Islet of Langerhans (tissue), 1 donor: ENCODE measurements around the gene NPFFR1.
"Not testable (repeated sequence)": the region's sequence is repeated elsewhere in the genome, so short reads cannot be mapped to it uniquely, and the experiment has no call there.

Experiments used
- FAIRE-seq: peaks from one replicate; lab custom pipeline; 2011; peaks lifted over from hg19 to GRCh38; lab: Jason Lieb, UNC

NPFFR1 gene

DNA sequence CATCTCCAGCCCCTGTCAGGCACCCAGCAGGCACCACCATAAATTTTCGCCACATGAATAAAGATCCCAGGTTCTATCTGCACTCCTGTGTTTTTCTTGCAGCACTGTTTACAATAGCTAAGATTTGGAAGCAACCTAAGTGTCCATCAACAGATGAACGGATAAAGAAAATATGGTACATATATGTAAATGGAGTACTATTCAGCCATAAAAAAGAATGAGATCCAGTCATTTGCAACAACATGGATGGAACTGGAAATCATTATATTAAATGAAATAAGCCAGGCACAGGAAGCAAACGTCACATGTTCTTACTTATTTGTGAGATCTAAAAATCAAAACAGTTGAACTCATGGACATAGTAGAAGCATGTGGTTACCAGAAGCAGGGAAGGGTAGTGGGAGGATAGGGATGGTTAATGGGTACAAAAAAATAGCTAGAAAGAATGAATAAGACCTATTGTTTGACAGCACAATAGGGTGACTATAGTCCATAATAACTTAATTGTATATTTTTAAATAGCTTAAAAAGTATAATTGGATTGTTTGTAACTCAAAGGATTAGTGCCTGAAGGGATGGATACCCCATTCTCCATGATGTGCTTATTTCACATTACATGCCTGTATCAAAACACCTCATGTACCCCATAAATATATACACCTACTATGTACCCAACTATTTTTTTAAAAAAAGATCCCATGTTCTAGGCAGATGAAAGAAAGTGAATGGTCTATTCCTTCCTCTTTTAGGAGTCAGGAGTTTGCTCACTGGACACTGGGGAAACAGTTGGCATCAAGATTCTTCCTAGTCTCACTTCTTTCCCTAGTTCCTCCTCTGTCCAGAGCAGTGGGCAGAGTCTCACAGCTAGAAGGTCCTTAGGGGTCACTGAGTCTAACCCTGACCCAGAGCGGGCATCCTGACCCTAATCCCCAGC is 1.0 kb upstream of the NPFFR1 start:
- FAIRE-seq = peak; percentile 58

DNA sequence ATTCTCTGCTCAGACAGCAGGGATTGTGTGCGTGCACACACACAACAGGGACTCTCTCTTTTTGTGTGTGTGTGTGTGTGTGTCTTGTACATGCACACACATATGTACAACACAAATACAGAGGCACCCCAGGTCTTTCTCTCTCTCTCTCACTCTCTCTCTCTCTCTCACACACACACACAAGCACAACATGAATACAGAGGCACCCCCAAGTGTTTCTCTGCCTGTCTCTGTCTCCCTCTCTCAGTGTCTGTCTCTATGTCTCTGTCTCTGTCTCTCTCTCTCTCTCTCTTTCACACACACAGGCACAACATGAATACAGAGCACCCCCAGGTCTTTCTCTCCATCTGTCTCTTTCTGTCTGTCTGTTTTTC is 746 bp downstream of the NPFFR1 start:
- no peak for FAIRE-seq

DNA sequence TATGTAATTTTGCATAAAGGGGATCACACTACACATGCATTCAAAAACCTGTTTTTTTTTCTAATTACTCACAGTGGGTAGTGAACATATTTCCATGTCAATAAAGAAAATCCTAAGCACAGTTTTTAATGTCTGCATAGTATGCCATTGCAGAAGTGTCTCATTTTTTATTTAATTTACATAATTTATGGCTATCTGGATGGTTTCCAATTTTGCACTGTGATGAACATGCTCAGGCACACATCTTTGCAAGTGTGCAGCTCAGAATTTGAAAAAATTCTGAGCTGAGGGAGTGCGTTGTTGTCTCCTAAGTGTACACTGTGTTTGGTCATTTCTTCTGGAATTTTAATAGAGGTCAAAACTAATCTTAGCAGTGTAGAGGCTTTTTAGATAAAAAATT is 2.2 kb downstream of the NPFFR1 start:
- no peak for FAIRE-seq

DNA sequence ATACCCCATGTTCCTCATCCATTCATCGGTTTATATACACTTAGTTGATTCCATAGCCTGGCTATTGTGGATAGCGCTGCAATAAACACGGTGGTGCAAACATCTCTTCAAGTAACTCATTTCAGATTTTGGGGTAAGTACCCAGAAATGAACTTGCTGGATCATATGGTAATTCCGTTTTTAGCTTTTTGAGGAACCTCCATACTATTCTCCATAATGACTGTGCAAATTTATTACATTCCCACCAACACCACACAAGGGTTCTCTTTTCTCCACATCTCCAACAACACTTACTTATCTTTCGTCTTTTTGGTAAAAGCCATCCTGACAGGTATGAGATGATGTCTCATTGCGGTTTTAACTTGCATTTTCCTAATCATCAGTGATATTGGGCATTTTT is 3.7 kb downstream of the NPFFR1 start:
- FAIRE-seq = no peak

DNA sequence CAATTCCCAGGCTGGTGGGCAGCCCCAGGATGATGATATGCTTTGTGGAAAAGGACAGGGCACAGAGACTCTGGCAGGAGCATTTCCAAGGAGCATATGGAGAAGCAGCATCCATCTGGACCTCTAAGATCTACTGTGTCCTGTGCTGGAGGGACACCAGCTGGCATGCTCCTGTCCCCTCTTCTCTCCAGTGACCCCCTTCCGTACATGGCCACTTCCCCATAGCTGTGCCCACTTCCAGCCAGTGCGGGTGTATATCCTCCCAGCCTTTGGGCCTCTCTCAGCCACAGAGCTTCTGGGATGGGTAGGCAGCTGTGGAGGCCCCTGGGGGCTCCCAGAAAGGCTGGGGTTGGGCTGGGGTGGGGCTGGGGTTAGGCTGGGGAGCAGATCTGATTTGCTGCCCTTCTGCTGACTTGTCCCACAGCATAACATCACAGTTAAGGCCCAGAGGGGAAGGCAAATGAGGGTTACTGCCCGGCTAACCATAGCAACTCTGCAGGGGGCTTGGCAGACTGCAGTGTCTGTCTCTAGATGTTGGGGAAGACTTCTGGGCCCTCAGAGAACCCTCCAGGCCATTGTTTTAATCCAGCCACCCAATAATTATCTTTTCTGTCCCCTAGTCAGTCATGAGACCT is 6.3 kb downstream of the NPFFR1 start:
- no peak for FAIRE-seq

DNA sequence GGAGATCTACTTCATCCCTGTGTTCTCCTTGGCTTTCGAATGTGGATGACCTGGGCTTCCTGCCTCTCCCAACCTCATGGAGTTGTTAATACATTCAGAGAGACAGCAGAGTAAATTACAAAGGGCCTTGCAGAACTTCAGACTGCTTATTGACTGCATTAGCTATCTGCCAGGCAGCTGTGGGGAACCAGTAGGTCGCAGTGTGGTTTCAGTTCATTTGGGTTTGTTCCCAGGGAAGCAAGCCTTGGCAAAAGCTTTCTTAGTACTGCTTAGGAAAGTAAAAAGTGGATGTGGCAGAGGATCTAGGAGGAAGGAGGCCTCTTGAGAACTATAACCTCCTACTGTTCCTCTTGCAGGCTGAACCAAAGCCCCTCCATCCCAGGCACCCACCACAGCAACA is 9.2 kb downstream of the NPFFR1 start:
- FAIRE-seq = no peak

DNA sequence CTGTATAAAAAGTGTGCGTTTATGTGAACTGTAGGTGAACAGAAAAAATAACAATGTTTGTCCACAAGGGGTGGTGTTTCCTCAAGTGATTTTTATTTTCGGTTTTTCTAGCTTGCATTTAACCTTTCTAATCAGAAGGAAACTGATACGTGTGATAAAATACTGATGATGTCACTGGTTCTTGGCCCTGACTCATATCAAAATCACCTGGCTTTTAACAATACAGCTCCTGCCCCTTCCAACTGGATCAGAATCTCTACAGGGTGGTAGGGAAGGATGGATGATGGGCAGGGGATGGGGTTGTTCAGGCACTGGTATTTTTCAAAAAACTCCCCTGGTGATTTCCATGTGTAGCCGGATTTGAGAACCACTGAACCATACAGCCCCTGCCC is 10.9 kb downstream of the NPFFR1 start:
- FAIRE-seq = no peak

DNA sequence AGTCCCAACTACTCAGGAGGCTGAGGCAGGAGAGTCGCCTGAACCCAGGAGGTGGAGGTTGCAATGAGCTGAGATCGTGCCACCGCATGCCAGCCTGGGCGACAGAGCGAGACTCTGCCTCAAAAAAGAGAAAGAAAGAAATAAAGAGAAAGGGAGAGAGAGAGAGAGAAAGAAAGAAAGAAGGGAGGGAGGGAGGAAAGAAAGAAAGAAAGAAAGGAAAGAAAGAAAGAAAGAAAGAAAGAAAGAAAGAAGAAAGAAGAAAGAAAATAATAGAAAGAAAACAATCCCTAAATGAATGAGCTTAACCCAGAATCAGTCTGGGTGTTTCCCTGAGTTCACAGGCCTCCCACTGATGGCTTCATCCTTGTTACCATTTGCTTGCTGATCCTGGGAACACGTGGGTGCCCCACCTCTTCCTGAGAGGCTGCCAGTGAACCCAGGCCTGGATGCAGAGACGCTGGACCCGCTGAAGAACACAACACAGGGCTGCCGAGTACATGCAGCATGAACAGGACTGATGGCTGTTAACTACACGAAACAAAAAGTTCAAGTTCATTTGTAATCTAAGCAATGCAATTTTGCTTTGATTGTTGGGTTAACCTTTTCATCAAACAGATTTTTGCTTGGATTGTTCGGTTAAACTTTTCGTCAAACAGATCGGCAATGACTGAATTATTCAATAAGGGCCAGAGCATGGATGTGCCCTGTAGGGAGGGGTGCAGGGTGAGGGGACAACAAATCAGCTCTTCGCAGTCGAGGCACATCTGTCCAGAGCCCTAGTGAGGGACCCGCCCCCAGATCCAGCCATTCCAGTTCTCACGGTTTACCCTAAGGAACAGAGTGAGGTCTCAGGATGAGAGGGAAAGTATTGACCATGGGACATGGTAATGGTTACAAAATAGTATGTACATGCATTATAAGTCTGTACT is 11.5 kb downstream of the NPFFR1 start:
- FAIRE-seq = no peak

DNA sequence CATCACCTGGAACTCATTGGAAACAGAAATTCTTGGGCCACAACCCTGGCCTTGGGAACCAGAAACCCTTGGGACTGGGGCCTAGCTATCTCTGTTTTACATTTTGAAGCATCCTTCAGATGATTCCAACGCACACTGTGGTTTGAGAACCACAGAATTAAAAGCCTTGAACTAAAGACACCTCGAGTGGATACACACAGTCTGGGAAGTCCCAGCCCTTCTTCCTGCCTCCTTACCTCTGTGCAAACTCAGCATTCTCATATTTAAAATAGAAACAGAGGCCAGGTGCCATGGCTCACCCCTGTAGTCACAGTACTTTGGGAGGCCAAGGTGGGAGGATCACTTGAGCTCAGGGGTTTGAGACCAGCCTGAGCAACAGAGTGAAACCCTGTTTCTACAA is 12.9 kb downstream of the NPFFR1 start:
- no peak for FAIRE-seq

DNA sequence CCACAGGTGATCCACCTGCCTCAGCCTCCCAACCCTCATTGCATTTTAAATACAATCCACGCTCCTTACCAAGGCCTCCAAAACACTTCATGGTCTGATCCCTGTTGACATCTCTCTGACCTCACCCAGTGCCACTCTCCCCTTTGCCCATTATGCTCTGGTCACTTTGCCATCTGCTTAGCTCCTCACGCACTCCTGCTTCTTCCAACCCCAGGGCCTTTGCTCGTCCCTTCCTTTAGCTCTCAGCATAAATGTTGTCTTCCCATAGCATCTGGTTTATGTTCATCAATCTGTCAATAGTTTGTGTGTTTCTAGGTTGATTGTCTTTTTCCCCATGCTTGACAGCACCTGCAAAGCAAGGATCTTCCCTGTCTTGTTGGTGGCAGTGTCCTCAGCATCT is 14.1 kb downstream of the NPFFR1 start:
- no peak for FAIRE-seq

DNA sequence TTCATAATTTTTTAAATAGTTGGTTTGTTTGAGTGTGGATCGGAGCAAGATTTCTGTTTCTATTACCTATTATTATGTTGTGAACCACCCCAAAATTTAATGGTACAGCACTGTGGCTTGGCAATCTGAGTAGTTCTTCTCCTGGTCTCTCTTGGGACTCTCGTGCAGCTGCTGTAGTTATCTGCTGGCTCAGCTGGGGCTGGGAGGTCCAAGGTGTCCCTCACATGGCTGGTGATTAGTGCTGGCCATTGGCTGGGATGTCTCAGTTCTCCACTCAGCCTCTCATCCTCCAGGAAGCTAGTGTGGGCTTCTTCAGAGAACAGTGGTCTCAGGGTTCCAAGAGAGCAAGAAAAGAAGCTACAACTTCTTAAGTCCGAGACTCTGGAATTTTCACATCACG is 15.4 kb downstream of the NPFFR1 start:
- no peak for FAIRE-seq

DNA sequence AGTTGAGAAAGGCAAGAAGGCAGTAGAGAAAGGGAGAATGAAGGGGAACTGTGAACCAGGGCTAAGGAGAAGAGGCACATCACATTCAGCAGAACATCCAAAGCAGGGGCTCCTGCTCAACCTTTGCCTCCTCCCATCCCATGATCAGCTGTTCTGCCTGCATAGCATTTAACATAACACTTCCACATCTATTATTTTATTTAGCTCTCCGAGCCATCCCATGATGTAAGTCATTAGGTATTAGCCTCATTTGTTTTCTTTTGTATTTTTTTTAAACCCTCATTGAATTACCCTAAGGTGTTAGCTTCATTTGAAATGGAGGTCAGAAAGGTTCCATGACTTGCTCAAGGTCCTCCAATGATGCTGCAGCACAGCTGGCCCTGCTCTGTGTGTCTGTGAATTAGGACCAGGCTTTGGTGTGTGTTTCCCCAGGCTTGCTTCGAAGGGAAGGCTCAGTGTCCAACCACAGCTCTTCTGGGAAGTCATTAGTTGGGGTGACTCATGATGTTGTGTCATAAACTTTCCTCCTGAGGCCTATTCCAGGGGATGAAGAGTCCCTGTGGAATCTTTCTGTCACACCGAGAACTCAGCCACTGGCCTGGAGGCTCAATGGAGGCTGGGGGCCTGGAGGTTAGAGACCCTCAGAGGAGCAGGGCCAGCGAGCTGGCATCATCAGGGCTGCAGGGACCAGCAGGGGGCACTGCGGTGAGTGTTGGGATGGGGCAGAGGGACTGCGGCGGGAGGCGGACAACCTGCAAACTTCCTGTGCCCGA is 16.5 kb downstream of the NPFFR1 start:
- FAIRE-seq = no peak

DNA sequence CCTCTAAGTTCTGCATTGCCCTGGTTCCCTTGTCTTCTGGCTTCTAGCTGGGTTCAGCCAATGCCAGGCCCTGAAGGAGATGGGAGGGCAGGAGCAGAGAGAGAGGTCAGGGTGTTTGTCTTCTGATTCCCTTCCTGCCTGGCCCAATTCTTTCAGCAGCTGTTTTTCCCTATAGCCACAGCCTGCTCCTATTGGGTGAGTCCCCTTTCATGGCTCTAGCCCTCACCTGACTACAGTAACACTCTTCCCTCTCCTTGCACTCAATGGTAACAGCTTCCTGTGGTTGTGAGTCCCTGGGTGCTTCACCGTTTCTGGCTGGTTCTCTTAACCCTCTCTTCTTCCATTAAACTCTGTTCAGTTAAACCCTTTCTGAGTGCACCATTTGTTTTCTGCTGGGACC is 17.1 kb downstream of the NPFFR1 start:
- no peak for FAIRE-seq

DNA sequence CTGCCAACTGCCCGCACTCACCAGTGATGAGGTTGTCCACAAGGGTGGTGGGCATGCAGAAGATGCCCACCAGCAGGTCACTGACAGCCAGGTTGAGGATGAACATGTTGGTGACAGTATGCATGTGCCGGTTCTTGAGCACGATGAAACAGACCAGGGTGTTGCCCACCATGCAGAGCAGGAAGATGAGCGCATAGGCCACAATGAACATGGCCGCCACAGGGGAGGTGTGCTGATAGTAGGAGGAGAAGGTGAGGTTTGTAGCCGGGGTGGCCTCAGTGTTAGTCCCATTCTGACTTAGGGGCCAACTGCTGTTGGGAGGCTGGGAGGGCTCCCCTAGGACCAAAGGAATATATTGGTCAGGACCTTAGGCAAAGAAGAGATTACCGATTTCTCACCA is 17.7 kb downstream of the NPFFR1 start:
- no peak for FAIRE-seq

DNA sequence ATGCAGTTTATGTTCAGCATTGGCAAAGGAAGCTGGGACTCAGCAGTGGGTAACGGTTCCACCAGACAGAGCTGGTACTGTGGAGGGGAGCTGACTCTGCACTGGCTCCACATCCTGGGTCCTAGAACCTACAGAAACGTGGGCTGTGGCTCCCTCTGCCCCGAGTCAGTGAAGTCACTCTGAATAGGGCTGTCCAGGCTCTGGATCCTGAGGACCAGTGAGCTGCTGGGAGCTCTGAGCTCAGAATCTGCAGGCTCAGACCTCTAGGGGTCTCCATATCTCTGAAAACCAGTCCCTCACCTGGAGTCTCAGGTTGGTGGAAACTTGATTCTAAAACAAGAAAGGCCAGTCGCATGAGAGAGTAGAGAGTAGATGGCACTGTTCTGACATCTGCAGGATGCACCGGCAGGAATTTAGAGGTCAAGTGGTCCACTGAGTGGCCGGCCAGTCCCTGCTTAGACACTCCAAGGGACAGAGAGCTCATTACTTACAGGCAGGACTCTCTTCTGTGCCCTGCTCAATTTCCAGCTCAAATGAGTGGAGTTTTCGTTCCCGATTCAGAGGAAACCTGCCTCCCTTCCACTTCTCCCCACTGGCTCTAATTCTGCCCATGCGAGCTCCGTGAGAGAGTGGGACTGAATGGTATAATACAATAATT is 18.6 kb downstream of the NPFFR1 start:
- FAIRE-seq = no peak

DNA sequence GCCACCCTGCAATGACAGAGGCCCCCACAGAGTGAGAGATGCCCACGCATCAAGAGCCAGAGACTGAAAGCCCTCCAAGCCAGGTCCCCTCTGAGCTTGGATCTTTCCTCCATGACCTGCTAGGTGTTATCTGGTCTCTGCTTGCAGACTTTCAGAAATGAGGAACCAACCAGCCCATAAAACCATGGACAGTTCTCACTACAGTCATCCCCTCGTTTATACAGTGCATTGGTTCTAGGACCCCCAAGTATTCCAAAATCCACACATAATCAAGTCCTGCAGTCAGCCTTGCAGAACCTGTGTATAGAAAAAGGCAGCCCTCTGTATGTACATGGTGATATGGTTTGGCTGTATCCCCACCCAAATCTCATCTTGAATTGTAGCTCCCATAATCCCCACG is 23.1 kb downstream of the NPFFR1 start:
- no peak for FAIRE-seq

DNA sequence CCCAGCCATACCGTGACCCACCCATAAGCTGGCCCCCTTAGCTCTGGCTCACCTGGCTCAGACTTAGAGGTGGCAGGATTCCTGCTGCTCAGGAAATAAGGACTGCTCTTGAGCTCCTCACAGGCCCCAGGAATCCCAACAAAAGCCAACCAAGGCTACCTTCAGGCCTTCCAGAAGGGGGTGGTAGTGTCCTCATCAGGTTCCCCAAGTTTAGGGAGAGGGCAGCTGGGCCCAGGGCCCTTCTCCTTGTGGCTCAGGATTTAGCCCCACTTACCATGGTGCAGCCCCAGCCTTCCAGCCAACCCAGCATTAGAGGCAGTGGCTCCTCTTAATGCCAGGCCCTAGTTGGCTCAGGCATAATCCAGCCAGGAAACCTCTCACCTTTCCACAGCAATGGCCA is 23.5 kb downstream of the NPFFR1 start:
- no peak for FAIRE-seq

DNA sequence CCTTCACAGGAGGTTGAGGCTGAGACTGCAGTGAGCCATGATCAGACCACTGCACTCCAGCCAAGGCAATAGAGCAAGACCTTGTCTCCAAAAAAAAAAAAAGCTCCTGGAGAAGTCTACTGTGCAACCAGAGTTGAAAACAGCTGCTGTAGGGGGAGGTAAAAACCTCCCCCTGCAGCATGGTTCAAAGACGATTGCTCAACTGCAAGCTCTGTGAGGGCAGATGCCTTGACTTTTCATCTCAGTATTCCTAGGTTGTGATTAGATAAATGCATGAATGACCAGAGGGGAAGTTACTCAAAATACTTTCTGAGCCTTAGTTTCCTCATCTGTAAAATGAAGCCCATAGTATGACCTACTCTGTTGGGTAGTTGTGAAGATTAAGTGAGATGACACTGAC is 25.6 kb downstream of the NPFFR1 start:
- no peak for FAIRE-seq

DNA sequence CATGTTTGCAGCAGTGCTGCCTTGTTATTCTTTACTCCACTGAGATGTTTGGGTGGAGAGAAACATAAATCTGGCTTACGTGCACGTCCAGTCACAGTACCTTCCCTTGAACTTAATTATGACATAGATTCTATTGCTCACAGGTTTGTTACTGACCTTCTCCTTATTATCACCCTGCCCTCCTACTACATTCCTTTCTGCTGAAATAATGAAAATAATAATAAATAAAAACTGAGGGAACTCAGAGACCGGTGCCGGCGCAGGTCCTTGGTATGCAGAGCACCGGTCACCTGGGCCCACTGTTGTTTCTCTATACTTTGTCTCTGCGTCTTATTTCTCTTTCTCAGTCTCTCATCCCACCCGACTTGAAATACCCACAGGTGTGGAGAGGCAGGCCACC is 26.0 kb downstream of the NPFFR1 start:
- not testable (repeated sequence) for FAIRE-seq

DNA sequence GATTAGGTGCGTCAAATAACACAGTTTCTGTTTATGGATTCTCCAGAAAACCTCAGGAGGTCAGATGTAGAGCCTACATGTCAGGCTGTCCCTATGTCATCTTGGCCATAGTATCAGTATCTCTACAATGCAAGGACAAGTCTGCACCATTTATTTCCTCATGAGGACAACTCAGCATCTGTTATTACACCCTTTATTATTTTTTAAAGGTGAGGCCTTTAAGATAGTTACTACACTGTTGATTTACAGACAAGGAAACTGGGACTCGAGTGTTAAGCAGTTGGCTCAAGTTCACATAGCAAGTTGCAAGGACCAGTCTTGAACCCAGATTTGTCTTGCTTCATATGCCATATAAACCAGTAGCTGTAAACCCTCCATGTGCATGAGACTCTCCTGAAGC is 27.3 kb downstream of the NPFFR1 start:
- FAIRE-seq = no peak
